Neural cell (in vitro differentiated cells): ENCODE results near the gene ASCC3. TPM values are rescaled to one million over a fixed set of nuclear protein-coding genes. Genes with fewer than 3 reads are reported as not detected.

Source experiments
- H2AFZ ChIP-seq: fragments of 200-600, 300-800 bp; sonication (generic), shearing (Covaris generic); 2 replicates; pipeline ENCODE4 v1.6.0; 2014; ENCODE audit warnings: low read depth, mild to moderate bottlenecking, antibody characterized with exemption, low read length, moderate library complexity
- H3F3A ChIP-seq: fragments of 200-600 bp; shearing (Covaris generic); 2 replicates; pipeline ENCODE4 v1.6.1; 2016; ENCODE audit warnings: mild to moderate bottlenecking, moderate library complexity, mixed read lengths, antibody characterized with exemption, low read length; ENCODE audit not compliant: insufficient read depth, poor library complexity, severe bottlenecking
- H3K27ac ChIP-seq: fragments of 200-600, 300-800 bp; sonication (generic), shearing (Covaris generic); 2 replicates; pipeline ENCODE4 v1.5.1; 2014; ENCODE audit warnings: mild to moderate bottlenecking, low read length, moderate library complexity
- H3K27me3 ChIP-seq: fragments of 300-800, 200-600 bp; sonication (generic), shearing (Covaris generic); 2 replicates; pipeline ENCODE4 v1.6.0; 2014; ENCODE audit warnings: mild to moderate bottlenecking, low read depth, low read length, moderate library complexity; ENCODE audit not compliant: insufficient read depth
- H3K36me3 ChIP-seq: fragments of 300-800, 200-600 bp; sonication (generic), shearing (Covaris generic); 2 replicates; pipeline ENCODE4 v1.5.1; 2014; ENCODE audit warnings: mild to moderate bottlenecking, antibody characterized with exemption, low read length, moderate library complexity; ENCODE audit not compliant: insufficient read depth
- H3K4me2 ChIP-seq: fragments of 300-800, 200-600 bp; sonication (generic), shearing (Covaris generic); 2 replicates; pipeline ENCODE4 v1.6.0; 2014; ENCODE audit warnings: mild to moderate bottlenecking, low read length
- H3K4me3 ChIP-seq: fragments of 300-800, 200-600 bp; sonication (generic), shearing (Covaris generic); 2 replicates; pipeline ENCODE4 v1.5.1; 2014; ENCODE audit warnings: mild to moderate bottlenecking, low read length, moderate library complexity
- H3K79me2 ChIP-seq: fragments of 200-600 bp; shearing (Covaris generic); replicated peaks from 2 replicates; pipeline ENCODE4 v1.6.0; 2014; ENCODE audit warnings: mild to moderate bottlenecking, low read length, moderate library complexity; ENCODE audit not compliant: insufficient read depth
- H3K9ac ChIP-seq: fragments of 300-800, 200-600 bp; sonication (generic), shearing (Covaris generic); 2 replicates; pipeline ENCODE4 v1.6.1; 2016; ENCODE audit warnings: mild to moderate bottlenecking, low read length, mixed read lengths
- H3K9me2 ChIP-seq: fragments of 200-600 bp; shearing (Covaris generic); 2 replicates; pipeline ENCODE4 v1.6.1; 2016; ENCODE audit warnings: mild to moderate bottlenecking, low read length, mixed read lengths; ENCODE audit not compliant: insufficient read depth
- H3K9me3 ChIP-seq: fragments of 200-600, 300-800 bp; sonication (generic), shearing (Covaris generic); 2 replicates; pipeline ENCODE4 v1.6.1; 2016; ENCODE audit warnings: mild to moderate bottlenecking, mixed run types, low read length, moderate library complexity, mixed read lengths
- H4K20me1 ChIP-seq: fragments of 200-600 bp; shearing (Covaris generic); 2 replicates; pipeline ENCODE4 v1.6.1; 2016; ENCODE audit warnings: mild to moderate bottlenecking, mixed run types; ENCODE audit not compliant: insufficient read depth
- EP300 ChIP-seq: fragments of 450-650 bp; conservative IDR thresholded peaks from 2 replicates; pipeline ENCODE4 v1.6.1; 2014; ENCODE audit warnings: antibody characterized with exemption, mild to moderate bottlenecking, moderate library complexity; ENCODE audit not compliant: poor library complexity, severe bottlenecking
- EZH2 ChIP-seq: fragments of 200-600, 300-800 bp; shearing (Covaris generic), sonication (generic); IDR thresholded peaks from 2 replicates; pipeline ENCODE4 v1.6.1; 2014; ENCODE audit warnings: antibody characterized with exemption, low read length, borderline replicate concordance, mild to moderate bottlenecking; ENCODE audit not compliant: insufficient read depth, poor library complexity, severe bottlenecking
- MXI1 ChIP-seq: fragments of 450-650 bp; conservative IDR thresholded peaks from 2 replicates; pipeline ENCODE4 v1.6.1; 2014; ENCODE audit warnings: antibody characterized with exemption, mild to moderate bottlenecking; ENCODE audit not compliant: poor library complexity, severe bottlenecking
- POLR2AphosphoS5 ChIP-seq: IDR thresholded peaks from 2 replicates; pipeline ENCODE4 v1.6.1; 2012
- RAD21 ChIP-seq: fragments of 450-650 bp; conservative IDR thresholded peaks from 2 replicates; pipeline ENCODE4 v1.6.1; 2014; ENCODE audit warnings: antibody characterized with exemption, mild to moderate bottlenecking, moderate library complexity
- REST ChIP-seq: IDR thresholded peaks from 2 replicates; pipeline ENCODE4 v1.6.1; 2012; ENCODE audit warnings: borderline replicate concordance
- TAF1 ChIP-seq: IDR thresholded peaks from 2 replicates; pipeline ENCODE4 v1.6.1; 2012; ENCODE audit warnings: low read depth
- polyA plus RNA-seq: library from polyadenylated mRNA; depleted of rRNA; stranded (reverse); fragments of >200 nt; gene quantifications from 2 replicates; pipeline ENCODE4 v1.2.3, GENCODE V29; 2014

Gene ASCC3
- polyA plus RNA-seq, 1 donor from 2014 or later, result 14.9 TPM

DNA sequence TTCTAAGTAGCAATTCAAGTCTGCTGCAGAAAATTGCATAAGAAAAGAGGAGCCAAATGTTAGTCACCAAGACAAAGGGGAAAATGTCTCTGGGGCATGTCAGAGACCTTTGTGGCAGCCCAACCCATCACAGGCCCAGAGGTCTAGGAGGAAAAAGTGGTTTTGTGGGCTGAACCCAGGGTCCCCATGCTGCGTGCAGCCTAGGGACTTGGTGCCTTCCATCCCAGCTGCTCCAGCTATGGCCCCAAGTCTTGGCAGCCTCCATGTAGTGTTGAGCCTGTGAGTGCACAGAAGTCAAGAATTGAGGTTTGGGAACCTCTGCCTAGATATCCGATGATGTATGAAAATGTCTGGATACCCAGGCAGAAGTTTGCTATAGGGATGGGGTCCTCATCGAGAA lies 181.1 kb downstream of the ASCC3 start:
- Histone ChIP-seq H3K4me2 (no peak overlapping the region), H3K36me3 (no peaks in the 10 kb centered on the region)
- TF ChIP-seq EZH2 (no peak), TAF1 (no peak), REST (no peak), EP300 (no peak), POLR2AphosphoS5 (no peak), RAD21 (no peak), MXI1 (no peak)

DNA sequence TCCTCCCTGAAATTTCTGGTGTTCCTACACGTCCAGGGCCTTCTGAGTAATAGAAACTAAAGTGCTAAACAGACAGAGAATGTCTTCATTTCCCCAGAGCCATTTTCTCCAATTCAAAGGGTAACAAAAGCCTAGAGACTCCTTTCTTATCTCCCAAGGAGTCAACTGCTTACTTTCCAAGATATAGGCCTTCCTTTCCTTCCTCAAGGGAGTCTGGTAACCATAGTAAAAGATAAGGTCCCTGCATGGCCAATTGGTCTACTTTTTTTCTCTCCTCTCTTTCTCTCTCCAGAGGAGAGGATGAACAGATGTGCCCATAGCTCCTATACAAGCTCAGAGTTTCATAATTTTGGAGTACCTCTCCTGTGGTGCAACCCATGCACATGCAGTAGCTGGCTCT lies 185.7 kb downstream of the ASCC3 start:
- no peak overlapping the region for H2AFZ ChIP-seq
- TF ChIP-seq POLR2AphosphoS5, result no peak
- TF ChIP-seq TAF1, result no peak
- TF ChIP-seq MXI1, result no peak
- no peak for TF ChIP-seq RAD21
- no peak for TF ChIP-seq REST
- no peak for TF ChIP-seq EP300
- H3K36me3 ChIP-seq, result no peaks in the 10 kb centered on the region
- H4K20me1 ChIP-seq, result no peaks in the 10 kb centered on the region
- H3K4me3 ChIP-seq, result no peak overlapping the region
- H3K27me3 ChIP-seq, result no peaks in the 10 kb centered on the region
- H3K9ac ChIP-seq, result no peak overlapping the region
- H3K9me3 ChIP-seq, result no peaks in the 10 kb centered on the region
- H3K79me2 ChIP-seq, result no peaks in the 10 kb centered on the region
- H3K27ac ChIP-seq, result no peak overlapping the region
- no peaks in the 10 kb centered on the region for H3F3A ChIP-seq
- no peaks in the 10 kb centered on the region for H3K9me2 ChIP-seq
- no peak overlapping the region for H3K4me2 ChIP-seq

More for the DNA sequence above, 181.1 kb downstream of the ASCC3 start:
- no peak overlapping the region for H3K4me3 ChIP-seq
- no peaks in the 10 kb centered on the region for H3K9me2 ChIP-seq
- no peak overlapping the region for H3K9ac ChIP-seq
- H3K9me3 ChIP-seq, result no peaks in the 10 kb centered on the region
- no peak overlapping the region for H2AFZ ChIP-seq
- no peaks in the 10 kb centered on the region for H3F3A ChIP-seq
- H3K27me3 ChIP-seq, result no peaks in the 10 kb centered on the region
- H4K20me1 ChIP-seq, result no peaks in the 10 kb centered on the region
- H3K79me2 ChIP-seq, result no peaks in the 10 kb centered on the region
- no peak overlapping the region for H3K27ac ChIP-seq
